H1 (cell line): ENCODE measurements around the gene MOB4. TPM values are rescaled to one million over a fixed set of nuclear protein-coding genes. Genes with fewer than 3 reads are reported as not detected.
A peak's percentile ranks its signal among the peaks of the same experiment; 100 is the strongest.

ENCODE experiments used
- CTCF ChIA-PET: fragments of 300-600 bp; sonication (Branson Sonifier 250); formaldehyde crosslinking; loops from one replicate; lab custom pipeline; 2021; ENCODE audit not compliant: partially characterized antibody; lab: Charles Lee
- POLR2A ChIA-PET: fragments of 300-600 bp; sonication (Branson Sonifier 250); formaldehyde crosslinking; loops from one replicate; lab custom pipeline; 2021; ENCODE audit warnings: inconsistent platforms; ENCODE audit not compliant: partially characterized antibody; lab: Charles Lee
- DNase-seq, 2 experiments: peaks; one replicate each; pipeline versions ENCODE4 v3.0.0 to v3.0.0-alpha.2; 2010 to 2022; ENCODE audit warnings: low spot score in 2 of 2, low read depth in 1 of 2, mixed read lengths in 1 of 2
- FAIRE-seq: peaks from 2 replicates; lab custom pipeline; 2011; peaks lifted over from hg19 to GRCh38; lab: Jason Lieb, UNC
- H2AFZ ChIP-seq: 2 replicates; pipeline ENCODE4 v1.8.1; 2012; ENCODE audit warnings: low read length, inconsistent platforms
- H2AK5ac ChIP-seq: 2 replicates; pipeline ENCODE4 v1.6.1; 2013; ENCODE audit warnings: low read depth, low read length
- H2BK120ac ChIP-seq: replicated peaks from 2 replicates; pipeline ENCODE3; 2013; ENCODE audit warnings: low read depth, low read length, inconsistent platforms
- H2BK12ac ChIP-seq: 2 replicates; pipeline ENCODE4 v1.6.1; 2013; ENCODE audit warnings: low read depth, low read length
- H2BK15ac ChIP-seq: 2 replicates; pipeline ENCODE4 v1.6.1; 2013; ENCODE audit warnings: low read length
- H2BK20ac ChIP-seq: 2 replicates; pipeline ENCODE4 v1.6.1; 2013; ENCODE audit warnings: low read length
- H2BK5ac ChIP-seq: 2 replicates; pipeline ENCODE4 v1.6.1; 2013; ENCODE audit warnings: low read depth, low read length
- H3K14ac ChIP-seq: 2 replicates; pipeline ENCODE4 v1.6.1; 2013; ENCODE audit warnings: inconsistent platforms; ENCODE audit not compliant: insufficient read length
- H3K18ac ChIP-seq: 2 replicates; pipeline ENCODE4 v1.6.1; 2013; ENCODE audit warnings: low read length; ENCODE audit errors: extremely low read depth
- H3K23ac ChIP-seq: 2 replicates; pipeline ENCODE4 v1.6.1; 2013; ENCODE audit warnings: inconsistent platforms; ENCODE audit not compliant: insufficient read length
- H3K23me2 ChIP-seq: 2 replicates; pipeline ENCODE4 v1.6.1; 2013; ENCODE audit warnings: low read depth, low read length
- H3K27ac ChIP-seq: 2 replicates; pipeline ENCODE4 v1.6.1; 2011; ENCODE audit warnings: low read depth, low read length, inconsistent platforms
- H3K27me3 ChIP-seq, 4 experiments: replicated peaks in 1 of 4; 1 replicate in 1 of 4; 2 replicates in 3 of 4; pipeline versions ENCODE4 v1.6.1 to v1.8.1; 2011 to 2013; ENCODE audit warnings: low read length in 3 of 4, mild to moderate bottlenecking in 3 of 4, inconsistent platforms in 2 of 4, mixed read lengths in 2 of 4, moderate library complexity in 1 of 4; ENCODE audit not compliant: control insufficient read depth in 3 of 4, insufficient read depth in 3 of 4; ENCODE audit errors: extremely low read depth in 1 of 4
- H3K36me3 ChIP-seq, 4 experiments: 2 replicates each; pipeline versions ENCODE4 v1.6.1 to v1.8.1; 2011 to 2013; ENCODE audit warnings: mild to moderate bottlenecking in 4 of 4, low read length in 3 of 4, moderate library complexity in 2 of 4, control low read depth in 1 of 4, inconsistent platforms in 1 of 4; ENCODE audit not compliant: insufficient read depth in 4 of 4, control insufficient read depth in 2 of 4
- H3K4ac ChIP-seq: replicated peaks from 2 replicates; pipeline ENCODE3; 2013; ENCODE audit warnings: low read length, low read depth, mixed read lengths, inconsistent platforms; ENCODE audit not compliant: insufficient read length
- H3K4me1 ChIP-seq, 4 experiments: replicated peaks in 1 of 4; 1 replicate in 1 of 4; 2 replicates in 3 of 4; pipeline versions ENCODE4 v1.6.1 to v1.8.1; 2011 to 2013; ENCODE audit warnings: low read length in 3 of 4, inconsistent platforms in 2 of 4, mixed read lengths in 1 of 4; ENCODE audit not compliant: insufficient read depth in 4 of 4, control insufficient read depth in 3 of 4
- H3K4me2 ChIP-seq, 2 experiments: 2 replicates each; pipeline versions ENCODE4 v1.6.1 to v1.8.1; 2011 to 2013; ENCODE audit warnings: low read depth in 2 of 2, low read length in 2 of 2, control low read depth in 1 of 2, inconsistent platforms in 1 of 2, mild to moderate bottlenecking in 1 of 2; ENCODE audit not compliant: insufficient read depth in 1 of 2
- H3K4me3 ChIP-seq, 4 experiments: fragments of 200-600, 300-600 bp in 1 of 4; sonication (generic), shearing (Covaris generic), sonication (Bioruptor Twin) in 1 of 4; 2 replicates each; pipeline versions ENCODE4 v1.5.1 to v1.8.1; 2011 to 2016; ENCODE audit warnings: low read length in 4 of 4, low read depth in 3 of 4, control low read depth in 2 of 4, inconsistent platforms in 2 of 4, mild to moderate bottlenecking in 2 of 4, mixed read lengths in 1 of 4, moderate library complexity in 1 of 4; ENCODE audit not compliant: insufficient read depth in 2 of 4; ENCODE audit errors: extremely low read depth in 1 of 4
- H3K56ac ChIP-seq: replicated peaks from 2 replicates; pipeline ENCODE3; 2013; ENCODE audit warnings: low read depth, mild to moderate bottlenecking, mixed read lengths, low read length, inconsistent platforms; ENCODE audit not compliant: insufficient read length
- H3K79me1 ChIP-seq: 2 replicates; pipeline ENCODE4 v1.6.1; 2013; ENCODE audit warnings: low read depth, low read length, control low read depth
- H3K79me2 ChIP-seq, 2 experiments: 2 replicates each; pipeline versions ENCODE4 v1.6.1 to v1.8.1; 2012 to 2013; ENCODE audit warnings: low read length in 2 of 2, mild to moderate bottlenecking in 2 of 2, inconsistent platforms in 1 of 2; ENCODE audit not compliant: insufficient read depth in 2 of 2, control insufficient read depth in 1 of 2
- H3K9ac ChIP-seq, 4 experiments: replicated peaks in 1 of 4; 1 replicate in 1 of 4; 2 replicates in 3 of 4; pipeline versions ENCODE4 v1.6.1 to v1.8.1; 2011 to 2013; ENCODE audit warnings: low read depth in 3 of 4, low read length in 3 of 4, control low read depth in 2 of 4, mild to moderate bottlenecking in 2 of 4, moderate library complexity in 2 of 4, inconsistent platforms in 1 of 4; ENCODE audit errors: extremely low read depth in 1 of 4
- H3K9me3 ChIP-seq, 2 experiments: 2 replicates each; pipeline versions ENCODE4 v1.6.1 to v1.8.1; 2012 to 2013; ENCODE audit warnings: mild to moderate bottlenecking in 2 of 2, moderate library complexity in 2 of 2, control low read depth in 1 of 2, inconsistent platforms in 1 of 2, low read depth in 1 of 2, low read length in 1 of 2, mixed read lengths in 1 of 2; ENCODE audit not compliant: insufficient read depth in 2 of 2
- H4K20me1 ChIP-seq, 2 experiments: replicated peaks in 1 of 2; 2 replicates each; pipeline versions ENCODE3 to v1.8.1; 2011 to 2013; ENCODE audit warnings: inconsistent platforms in 2 of 2, low read length in 2 of 2, mild to moderate bottlenecking in 1 of 2; ENCODE audit not compliant: insufficient read depth in 2 of 2, control insufficient read depth in 1 of 2
- H4K5ac ChIP-seq: 2 replicates; pipeline ENCODE4 v1.6.1; 2013; ENCODE audit warnings: low read length, low read depth, mixed read lengths, inconsistent platforms; ENCODE audit not compliant: insufficient read length
- H4K8ac ChIP-seq: 2 replicates; pipeline ENCODE4 v1.8.0; 2013; ENCODE audit warnings: mild to moderate bottlenecking, moderate library complexity, low read length, inconsistent platforms; ENCODE audit not compliant: insufficient read depth; ENCODE audit errors: extremely low read depth
- H4K91ac ChIP-seq: replicated peaks from 2 replicates; pipeline ENCODE3; 2013; ENCODE audit warnings: low read length, mixed read lengths, inconsistent platforms; ENCODE audit not compliant: insufficient read length
- FOSL1 ChIP-seq: IDR thresholded peaks from 2 replicates; pipeline ENCODE4 v1.6.1; 2011; ENCODE audit warnings: mild to moderate bottlenecking, low read depth, low read length, moderate library complexity; ENCODE audit not compliant: insufficient read depth
- POLR2A ChIP-seq, 2 experiments: IDR thresholded peaks; 1 replicate in 1 of 2; 2 replicates in 1 of 2; pipeline ENCODE4 v1.6.1; 2011; ENCODE audit warnings: low read depth in 2 of 2, low read length in 2 of 2, mild to moderate bottlenecking in 2 of 2; ENCODE audit errors: control extremely low read depth in 1 of 2
- POLR2AphosphoS5 ChIP-seq: IDR thresholded peaks from 2 replicates; pipeline ENCODE4 v1.6.1; 2011; ENCODE audit warnings: low read depth, low read length
- SAP30 ChIP-seq: fragments of 300-600 bp; sonication (generic); IDR thresholded peaks from 2 replicates; pipeline ENCODE4 v1.7.1; 2012; ENCODE audit warnings: low read length, moderate library complexity, mild to moderate bottlenecking, inconsistent platforms; ENCODE audit not compliant: insufficient read depth, insufficient replicate concordance
- WGBS, 2 experiments: shearing (Covaris generic) in 1 of 2; methylation state at CpG; one replicate each; pipeline versions ENCODE4 v1.1.6 to v1.1.7; 2013 to 2015; ENCODE audit warnings: low lambda C conversion rate in 2 of 2, mixed read lengths in 2 of 2, inconsistent platforms in 1 of 2, low coverage in 1 of 2, missing lambda C conversion rate in 1 of 2; ENCODE audit not compliant: insufficient replicate concordance in 2 of 2, insufficient coverage in 1 of 2, insufficient read length in 1 of 2; ENCODE audit errors: extremely low coverage in 1 of 2, missing lambda C conversion rate in 1 of 2; 5-methylcytosine and 5-hydroxymethylcytosine counted together
- polyA plus RNA-seq, 7 experiments: library from polyadenylated mRNA; depleted of rRNA in 3 of 7; stranded (reverse) in 5 of 7; unstranded in 2 of 7; fragments of >200 nt in 5 of 7; fragments of 200-250 nt in 2 of 7; gene quantifications; 1 replicate in 5 of 7; 2 replicates in 1 of 7; 4 replicates in 1 of 7; pipeline versions ENCODE4 v1.2.1 to v1.2.3, GENCODE V29; 2011 to 2013; ENCODE audit warnings: missing spikeins in 2 of 7, mixed read lengths in 2 of 7
- total RNA-seq: library from RNA; stranded (reverse); fragmentation: NEBNext Ultra II Directional; extraction: Animal tissue kit (Norgen Biotek cat#: 25700); gene quantifications from 2 replicates; pipeline ENCODE4 v1.2.1, GENCODE V29; 2021

MOB4 gene
- total and polyA plus RNA-seq, 2 of the 8 experiments (the other 6 are each of a cell fraction or from before 2014, with no cell fraction given), result 51.5 to 54.2 TPM

GRCh38 chr2:197504512-197504911, 11.4 kb upstream of the MOB4 start:
- Histone ChIP-seq H3K27ac (no peak overlapping the region), H2AK5ac (no peak overlapping the region), H2BK120ac (no peak overlapping the region), H2BK20ac (no peak overlapping the region), H3K23me2 (peaks cover 2% of the 10 kb centered on the region; the same call in 1 of the 2 replicates), H3K9me3 (no peaks in the 10 kb centered on the region), H3K23ac (no peak overlapping the region), H4K20me1 (peaks cover 0 to 4% of the 10 kb centered on the region in 2 experiments), H4K5ac (no peak overlapping the region), H3K79me1 (no peaks in the 10 kb centered on the region), H3K4me1 (peaks cover 0 to 3% (median under 1%) of the 10 kb centered on the region in 4 experiments; a peak in 4 of 7 replicates), H3K14ac (no peak overlapping the region), H4K91ac (no peak overlapping the region), H3K18ac (no peak overlapping the region), H2BK15ac (no peak overlapping the region), H3K79me2 (peaks cover 16 to 43% of the 10 kb centered on the region in 2 experiments), H3K9ac (no peak overlapping the region), H2BK12ac (no peak overlapping the region), H3K27me3 (no peaks in the 10 kb centered on the region), H3K4me3 (no peak overlapping the region), H2BK5ac (no peak overlapping the region), H4K8ac (no peak overlapping the region), H3K4me2 (no peak overlapping the region), H3K36me3 (peaks cover 6 to 40% (median 17%) of the 10 kb centered on the region in 4 experiments; a peak in 7 of 8 replicates), H3K56ac (no peak overlapping the region), H3K4ac (no peak overlapping the region), H2AFZ (no peak overlapping the region)
- TF ChIP-seq POLR2A (IDR thresholded peaks at IDR 0.05; ENCODE audit: control extremely low read depth in 1 of 2, low read depth in 2 of 2, low read length in 2 of 2), result peak in 1 of 2 experiments; percentile 67; a peak in 2 of 3 replicates
- no peak for TF ChIP-seq SAP30
- TF ChIP-seq FOSL1, result no peak
- peak; percentile 79 for TF ChIP-seq POLR2AphosphoS5
- DNase-seq (no peak), FAIRE-seq (no peak)
- CTCF ChIA-PET, result interaction anchor here (1.4 to 1.6 kb wide), 2 partner anchors 9 to 95 kb away, joined by 4 to 9 read pairs; no protein-coding TSS in a partner anchor
- POLR2A ChIA-PET, result interaction anchor here (0.6 to 15.2 kb wide), 9 partner anchors 6 to 154 kb away, joined by 3 to 270 read pairs (median 3); partner anchors contain the start of genes HSPD1, HSPE1, MOB4 and SF3B1
- WGBS, 2 experiments, result 95% methylated on average over 6 of the region's 6 CpGs; no CpG with 5 or more reads in 1 of the 2 experiments
